ENCODE data around the gene NEUROD2.

NEUROD2 gene

DNA sequence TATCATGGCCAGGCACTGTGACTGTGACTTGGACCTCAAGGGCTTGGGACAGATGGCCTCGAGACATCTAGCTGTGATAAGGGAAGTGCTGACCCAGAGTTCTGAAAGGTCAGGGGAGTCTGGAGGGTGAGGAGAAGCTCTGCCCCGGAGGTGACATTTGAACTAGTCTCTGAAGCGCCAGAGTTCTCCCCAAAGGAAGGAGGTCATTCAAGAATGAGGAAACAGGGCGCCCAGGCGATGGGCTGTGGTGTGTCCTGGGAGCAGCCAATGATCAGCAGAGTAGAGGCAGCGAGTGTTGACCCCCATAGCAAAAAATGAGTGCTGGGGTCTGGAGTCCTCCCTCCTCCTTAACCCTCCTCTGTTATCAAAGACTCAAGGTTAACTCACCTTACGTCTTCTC is 34.2 kb upstream of the NEUROD2 start (continued):
- TF ChIP-seq, protein P1, sequence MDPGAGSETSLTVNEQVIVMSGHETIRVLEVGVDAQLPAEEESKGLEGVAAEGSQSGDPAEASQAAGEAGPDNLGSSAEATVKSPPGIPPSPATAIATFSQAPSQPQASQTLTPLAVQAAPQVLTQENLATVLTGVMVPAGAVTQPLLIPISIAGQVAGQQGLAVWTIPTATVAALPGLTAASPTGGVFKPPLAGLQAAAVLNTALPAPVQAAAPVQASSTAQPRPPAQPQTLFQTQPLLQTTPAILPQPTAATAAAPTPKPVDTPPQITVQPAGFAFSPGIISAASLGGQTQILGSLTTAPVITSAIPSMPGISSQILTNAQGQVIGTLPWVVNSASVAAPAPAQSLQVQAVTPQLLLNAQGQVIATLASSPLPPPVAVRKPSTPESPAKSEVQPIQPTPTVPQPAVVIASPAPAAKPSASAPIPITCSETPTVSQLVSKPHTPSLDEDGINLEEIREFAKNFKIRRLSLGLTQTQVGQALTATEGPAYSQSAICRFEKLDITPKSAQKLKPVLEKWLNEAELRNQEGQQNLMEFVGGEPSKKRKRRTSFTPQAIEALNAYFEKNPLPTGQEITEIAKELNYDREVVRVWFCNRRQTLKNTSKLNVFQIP (CRISPR knock-in tag; IDR thresholded peaks at IDR 0.05; ENCODE audit: borderline replicate concordance, low read depth), result no peak
- TF ChIP-seq ZFP3 (CRISPR knock-in tag; IDR thresholded peaks at IDR 0.05) (no peak), SNAI2 (CRISPR knock-in tag; IDR thresholded peaks at IDR 0.05) (no peak), GLIS3 (CRISPR knock-in tag; IDR thresholded peaks at IDR 0.05) (no peak), PPARA (CRISPR knock-in tag; IDR thresholded peaks at IDR 0.05; ENCODE audit: borderline replicate concordance) (no peak)
- TF ChIP-seq, protein P2, sequence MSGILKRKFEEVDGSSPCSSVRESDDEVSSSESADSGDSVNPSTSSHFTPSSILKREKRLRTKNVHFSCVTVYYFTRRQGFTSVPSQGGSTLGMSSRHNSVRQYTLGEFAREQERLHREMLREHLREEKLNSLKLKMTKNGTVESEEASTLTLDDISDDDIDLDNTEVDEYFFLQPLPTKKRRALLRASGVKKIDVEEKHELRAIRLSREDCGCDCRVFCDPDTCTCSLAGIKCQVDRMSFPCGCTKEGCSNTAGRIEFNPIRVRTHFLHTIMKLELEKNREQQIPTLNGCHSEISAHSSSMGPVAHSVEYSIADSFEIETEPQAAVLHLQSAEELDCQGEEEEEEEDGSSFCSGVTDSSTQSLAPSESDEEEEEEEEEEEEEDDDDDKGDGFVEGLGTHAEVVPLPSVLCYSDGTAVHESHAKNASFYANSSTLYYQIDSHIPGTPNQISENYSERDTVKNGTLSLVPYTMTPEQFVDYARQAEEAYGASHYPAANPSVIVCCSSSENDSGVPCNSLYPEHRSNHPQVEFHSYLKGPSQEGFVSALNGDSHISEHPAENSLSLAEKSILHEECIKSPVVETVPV (CRISPR knock-in tag; IDR thresholded peaks at IDR 0.05), result no peak

DNA sequence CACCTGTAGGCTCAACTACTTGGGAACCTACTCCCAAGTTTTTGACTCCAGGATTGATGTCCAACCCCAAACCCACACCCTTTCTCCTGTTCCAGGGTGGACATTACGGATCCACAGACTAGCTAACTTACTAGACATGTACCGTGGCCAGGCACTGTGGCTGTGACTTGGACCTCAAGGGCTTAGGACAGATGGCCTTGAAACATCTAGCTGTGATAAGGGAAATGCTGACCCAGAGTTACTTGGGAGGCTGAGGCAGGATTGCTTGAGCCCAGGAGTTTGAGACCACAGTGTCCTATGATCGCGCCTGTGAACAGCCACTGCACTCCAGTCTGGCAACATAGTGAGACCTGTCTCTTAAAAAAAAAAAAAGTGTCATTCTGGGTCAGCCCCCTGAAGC is 33.4 kb upstream of the NEUROD2 start:
- no peak for TF ChIP-seq ZNF8 (CRISPR knock-in tag; IDR thresholded peaks at IDR 0.05)
- no peak for TF ChIP-seq ESRRG (CRISPR knock-in tag; IDR thresholded peaks at IDR 0.05)
- TF ChIP-seq, protein P3, sequence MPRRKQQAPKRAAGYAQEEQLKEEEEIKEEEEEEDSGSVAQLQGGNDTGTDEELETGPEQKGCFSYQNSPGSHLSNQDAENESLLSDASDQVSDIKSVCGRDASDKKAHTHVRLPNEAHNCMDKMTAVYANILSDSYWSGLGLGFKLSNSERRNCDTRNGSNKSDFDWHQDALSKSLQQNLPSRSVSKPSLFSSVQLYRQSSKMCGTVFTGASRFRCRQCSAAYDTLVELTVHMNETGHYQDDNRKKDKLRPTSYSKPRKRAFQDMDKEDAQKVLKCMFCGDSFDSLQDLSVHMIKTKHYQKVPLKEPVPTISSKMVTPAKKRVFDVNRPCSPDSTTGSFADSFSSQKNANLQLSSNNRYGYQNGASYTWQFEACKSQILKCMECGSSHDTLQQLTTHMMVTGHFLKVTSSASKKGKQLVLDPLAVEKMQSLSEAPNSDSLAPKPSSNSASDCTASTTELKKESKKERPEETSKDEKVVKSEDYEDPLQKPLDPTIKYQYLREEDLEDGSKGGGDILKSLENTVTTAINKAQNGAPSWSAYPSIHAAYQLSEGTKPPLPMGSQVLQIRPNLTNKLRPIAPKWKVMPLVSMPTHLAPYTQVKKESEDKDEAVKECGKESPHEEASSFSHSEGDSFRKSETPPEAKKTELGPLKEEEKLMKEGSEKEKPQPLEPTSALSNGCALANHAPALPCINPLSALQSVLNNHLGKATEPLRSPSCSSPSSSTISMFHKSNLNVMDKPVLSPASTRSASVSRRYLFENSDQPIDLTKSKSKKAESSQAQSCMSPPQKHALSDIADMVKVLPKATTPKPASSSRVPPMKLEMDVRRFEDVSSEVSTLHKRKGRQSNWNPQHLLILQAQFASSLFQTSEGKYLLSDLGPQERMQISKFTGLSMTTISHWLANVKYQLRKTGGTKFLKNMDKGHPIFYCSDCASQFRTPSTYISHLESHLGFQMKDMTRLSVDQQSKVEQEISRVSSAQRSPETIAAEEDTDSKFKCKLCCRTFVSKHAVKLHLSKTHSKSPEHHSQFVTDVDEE (CRISPR knock-in tag; IDR thresholded peaks at IDR 0.05), result no peak
- TF ChIP-seq BACH2 (CRISPR knock-in tag; IDR thresholded peaks at IDR 0.05; ENCODE audit: borderline replicate concordance), result no peak
- TF ChIP-seq ZFP3 (CRISPR knock-in tag; IDR thresholded peaks at IDR 0.05), result no peak
- no peak for TF ChIP-seq ZC3H10 (CRISPR knock-in tag; IDR thresholded peaks at IDR 0.05)
- no peak for TF ChIP-seq TCF4 (CRISPR knock-in tag; IDR thresholded peaks at IDR 0.05; ENCODE audit: borderline replicate concordance)
- TF ChIP-seq ZFP30 (CRISPR knock-in tag; IDR thresholded peaks at IDR 0.05), result no peak
- TF ChIP-seq CSDC2 (CRISPR knock-in tag; IDR thresholded peaks at IDR 0.05), result no peak
- no peak for TF ChIP-seq SNAI2 (CRISPR knock-in tag; IDR thresholded peaks at IDR 0.05)
- TF ChIP-seq RARB (CRISPR knock-in tag; IDR thresholded peaks at IDR 0.05), result no peak
- no peak for TF ChIP-seq ISL1 (CRISPR knock-in tag; IDR thresholded peaks at IDR 0.05)

DNA sequence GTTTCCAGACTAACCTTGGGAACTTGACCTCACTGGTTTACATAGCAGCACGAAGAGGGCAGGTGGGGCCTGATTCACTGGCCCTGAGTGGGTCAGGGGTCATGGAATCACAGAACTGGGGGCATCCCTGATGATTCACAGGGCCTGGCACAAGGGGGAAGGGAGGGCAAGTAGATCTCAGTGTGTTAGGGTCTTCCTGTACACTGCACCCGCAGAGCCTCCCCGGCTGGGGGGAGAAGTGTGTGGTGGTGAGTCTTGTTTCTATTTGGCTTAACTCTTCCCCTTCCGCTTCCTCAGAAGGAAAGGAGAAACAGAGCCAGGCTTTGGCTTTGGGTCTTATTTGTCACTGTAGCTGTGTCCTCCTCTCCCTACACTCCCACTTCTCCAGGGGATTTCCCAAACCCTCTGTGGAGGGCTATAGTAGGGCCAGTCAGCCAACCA is 32.9 kb upstream of the NEUROD2 start:
- TF ChIP-seq TOX (CRISPR knock-in tag; IDR thresholded peaks at IDR 0.05; ENCODE audit: borderline replicate concordance) (no peak), ARNTL (CRISPR knock-in tag; IDR thresholded peaks at IDR 0.05; ENCODE audit: borderline replicate concordance, low read depth) (no peak), ZFP30 (CRISPR knock-in tag; IDR thresholded peaks at IDR 0.05) (no peak), RARB (CRISPR knock-in tag; IDR thresholded peaks at IDR 0.05) (no peak), BACH2 (CRISPR knock-in tag; IDR thresholded peaks at IDR 0.05; ENCODE audit: borderline replicate concordance) (no peak), ISL1 (CRISPR knock-in tag; IDR thresholded peaks at IDR 0.05) (no peak), ZNF8 (CRISPR knock-in tag; IDR thresholded peaks at IDR 0.05) (no peak), ZC3H10 (CRISPR knock-in tag; IDR thresholded peaks at IDR 0.05) (no peak), ESRRG (CRISPR knock-in tag; IDR thresholded peaks at IDR 0.05) (no peak), SNAI2 (CRISPR knock-in tag; IDR thresholded peaks at IDR 0.05) (no peak), GLIS3 (CRISPR knock-in tag; IDR thresholded peaks at IDR 0.05) (no peak)
- no peak for ATAC-seq

More for the DNA sequence above, 33.4 kb upstream of the NEUROD2 start:
- no peak for ATAC-seq

DNA sequence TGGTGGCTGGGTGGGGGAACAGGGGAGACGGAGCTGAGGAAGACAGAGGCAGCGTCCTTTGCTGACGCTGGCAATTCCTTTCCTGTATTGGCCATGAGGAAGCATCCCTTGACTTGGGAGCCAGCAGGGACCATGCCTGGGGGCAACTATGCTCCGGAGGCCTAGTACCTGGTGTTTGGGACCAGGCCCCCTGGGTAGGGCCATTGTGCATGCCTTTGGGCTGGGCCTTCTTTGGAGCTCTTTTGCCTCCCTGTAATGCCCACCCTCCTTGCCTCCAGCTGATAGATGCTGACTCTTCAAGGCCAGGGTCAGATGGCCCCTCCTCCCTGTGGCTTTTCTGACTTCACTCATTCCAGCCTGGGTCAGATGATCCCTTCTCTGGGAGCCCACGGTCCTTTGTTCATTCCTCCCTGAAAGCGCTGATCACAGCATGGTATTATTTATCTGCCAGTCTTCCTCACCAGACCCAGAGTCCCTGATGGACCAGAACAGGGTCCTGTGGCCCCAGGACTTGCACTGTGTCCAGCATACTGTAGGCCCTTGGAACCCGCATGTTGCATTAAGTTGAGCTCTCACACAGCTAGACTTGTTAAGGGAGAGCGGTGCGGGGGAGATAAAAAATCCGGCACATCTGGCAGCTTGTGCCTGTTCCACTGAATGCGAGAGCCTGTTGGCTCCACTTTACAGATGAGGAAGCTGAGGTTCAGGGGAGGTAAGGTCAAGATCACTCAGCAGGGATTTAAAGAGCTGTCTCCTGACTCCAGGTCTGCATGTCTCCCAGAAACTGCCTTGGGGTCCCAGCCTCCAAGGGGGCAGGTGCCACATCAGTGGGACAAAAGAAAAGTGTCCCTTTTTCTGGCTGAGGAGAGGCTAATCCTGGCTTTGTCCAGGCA is 32.1 kb upstream of the NEUROD2 start:
- ATAC-seq, result no peak
- TF ChIP-seq TOX (CRISPR knock-in tag; IDR thresholded peaks at IDR 0.05; ENCODE audit: borderline replicate concordance) (no peak), ZNF70 (CRISPR knock-in tag; IDR thresholded peaks at IDR 0.05) (no peak), SNAI2 (CRISPR knock-in tag; IDR thresholded peaks at IDR 0.05) (no peak), OSR1 (CRISPR knock-in tag; IDR thresholded peaks at IDR 0.05) (no peak), RARB (CRISPR knock-in tag; IDR thresholded peaks at IDR 0.05) (no peak), ZFP3 (CRISPR knock-in tag; IDR thresholded peaks at IDR 0.05) (no peak), ZNF8 (CRISPR knock-in tag; IDR thresholded peaks at IDR 0.05) (no peak), PPARA (CRISPR knock-in tag; IDR thresholded peaks at IDR 0.05; ENCODE audit: borderline replicate concordance) (no peak), ESRRG (CRISPR knock-in tag; IDR thresholded peaks at IDR 0.05) (no peak), ZNF565 (CRISPR knock-in tag; conservative IDR thresholded peaks at IDR 0.05; ENCODE audit: low read depth) (no peak)
- TF ChIP-seq, protein P1 (CRISPR knock-in tag; IDR thresholded peaks at IDR 0.05; ENCODE audit: borderline replicate concordance, low read depth), result no peak
- TF ChIP-seq, protein P3 (CRISPR knock-in tag; IDR thresholded peaks at IDR 0.05), result no peak
